Brain pericyte (primary cell): Measurements from ENCODE around the gene ST8SIA1.
"Not testable (repeated sequence)": the region's sequence is repeated elsewhere in the genome, so short reads cannot be mapped to it uniquely, and the experiment has no call there.

ENCODE experiments used
- DNase-seq: peaks from one replicate; pipeline ENCODE4 v3.0.0-alpha.2; 2012; ENCODE audit warnings: low read depth, low spot score

Gene ST8SIA1

DNA sequence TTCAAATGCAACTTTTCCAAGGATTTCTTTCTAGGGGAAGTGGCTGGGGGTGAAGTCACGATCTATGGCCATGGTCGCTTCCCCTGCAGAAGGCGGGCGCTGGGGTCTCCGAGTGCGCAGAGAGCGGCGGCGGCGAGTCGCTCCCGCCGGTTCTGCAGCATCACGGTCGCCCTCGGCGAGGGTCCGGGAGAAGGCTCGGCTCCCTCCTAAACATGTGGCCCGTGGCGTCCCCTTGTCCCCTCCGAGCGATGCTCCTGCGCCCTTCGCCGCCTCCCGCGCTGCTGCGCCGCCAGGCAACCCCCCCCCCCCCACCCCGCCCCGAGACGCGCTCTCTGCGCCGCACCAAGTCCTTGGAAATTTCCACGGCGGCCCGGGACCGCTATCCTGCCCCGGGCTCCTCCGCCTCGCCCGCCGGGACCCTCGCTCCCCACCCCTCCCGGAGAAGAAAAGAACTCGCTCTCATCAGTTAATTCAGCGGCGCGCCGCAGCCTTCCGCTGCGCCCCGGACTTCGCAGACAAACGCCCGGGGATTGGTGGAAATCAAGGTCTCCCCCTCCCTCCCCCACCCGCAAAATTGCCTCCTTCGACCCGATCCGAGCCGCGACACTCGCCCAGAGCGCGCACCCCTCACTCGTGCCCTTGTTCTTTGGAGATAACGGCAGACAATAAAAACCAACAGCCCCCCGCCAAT is at the start of gene ST8SIA1:
ST8SIA1 (minus strand) TSS at position 298 of the 691 bp plus-strand sequence. CDS start 475 bp downstream, outside the sequence.
- DNase-seq: no peak

DNA sequence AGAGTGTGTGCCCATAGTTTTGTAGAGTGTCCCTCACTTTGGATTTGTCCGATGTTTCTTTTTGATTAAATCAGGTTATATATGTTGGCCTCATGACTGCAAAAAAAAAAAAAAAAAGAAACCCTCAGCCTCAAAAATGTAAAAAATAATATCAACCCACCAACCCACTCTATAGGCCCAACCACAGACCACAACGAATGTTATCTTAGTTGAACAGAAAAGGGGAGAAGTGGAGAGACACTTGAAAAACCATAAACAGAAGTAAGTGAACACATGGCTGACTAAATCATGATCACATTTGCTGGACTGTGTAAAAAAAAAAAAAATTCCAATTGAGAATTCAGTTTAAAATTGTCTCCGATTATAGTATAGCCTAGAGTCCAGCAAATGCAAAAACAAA is 45.5 kb upstream of the ST8SIA1 start:
- DNase-seq: no peak

- no peak for DNase-seq
Measured at GRCh38 chr12:22377731-22378496, 43.4 kb upstream of the ST8SIA1 start.

DNA sequence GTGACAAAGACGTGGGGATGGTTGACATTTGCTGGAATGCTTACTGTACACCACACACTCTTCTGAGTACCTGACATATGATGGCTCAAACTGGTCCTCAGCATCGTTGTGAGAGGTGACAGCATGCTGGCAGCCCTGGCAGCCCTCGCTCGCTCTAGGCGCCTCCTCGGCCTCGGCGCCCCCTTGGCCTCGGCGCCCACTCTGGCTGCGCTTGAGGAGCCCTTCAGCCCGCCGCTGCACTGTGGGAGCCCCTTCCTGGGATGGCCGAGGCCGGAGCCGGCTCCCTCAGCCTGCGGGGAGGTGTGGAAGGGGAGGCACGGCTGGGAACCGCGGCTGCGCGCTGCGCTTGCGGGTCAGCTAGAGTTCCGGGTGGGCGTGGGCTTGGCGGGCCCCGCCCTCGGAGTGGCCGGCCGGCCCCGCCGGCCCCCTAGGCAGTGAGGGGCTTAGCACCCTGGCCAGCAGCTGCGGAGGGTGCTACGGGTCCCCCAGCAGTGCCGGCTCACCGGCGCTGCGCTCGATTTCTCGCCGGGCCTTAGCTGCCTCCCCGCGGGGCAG is 42.2 kb upstream of the ST8SIA1 start:
- DNase-seq: not testable (repeated sequence)

- no peak for DNase-seq
Measured at GRCh38 chr12:22374508-22374907, 40.0 kb upstream of the ST8SIA1 start.

DNA sequence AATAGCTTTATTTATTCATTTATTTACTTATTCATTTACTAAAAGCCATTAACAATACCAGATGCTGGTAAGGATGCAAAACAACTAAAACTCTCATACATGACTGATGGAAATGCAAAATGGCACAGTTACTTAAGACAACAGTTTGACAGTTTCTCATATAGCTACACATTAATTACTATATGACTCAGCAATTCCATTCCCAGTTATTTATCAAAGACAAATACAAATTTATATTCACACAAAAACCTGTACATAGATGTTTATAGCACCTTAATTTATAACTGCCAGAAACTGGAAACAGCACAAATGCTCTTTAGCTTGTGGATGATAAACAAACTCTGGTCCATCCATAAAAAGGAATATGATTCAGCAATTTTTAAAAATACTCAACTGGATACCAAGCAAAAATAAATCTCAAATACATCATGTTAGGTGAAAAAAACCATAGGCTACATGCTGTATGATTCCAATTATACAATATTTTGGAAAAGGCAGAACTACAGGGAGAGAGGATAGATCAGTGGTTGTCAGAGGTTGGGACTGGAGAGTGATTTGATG is 37.9 kb upstream of the ST8SIA1 start:
- no peak for DNase-seq

- no peak for DNase-seq
Measured at GRCh38 chr12:22366181-22366580, 31.7 kb upstream of the ST8SIA1 start.

GRCh38 chr12:22361785-22362184 is 27.3 kb upstream of the ST8SIA1 start:
- no peak for DNase-seq

DNA sequence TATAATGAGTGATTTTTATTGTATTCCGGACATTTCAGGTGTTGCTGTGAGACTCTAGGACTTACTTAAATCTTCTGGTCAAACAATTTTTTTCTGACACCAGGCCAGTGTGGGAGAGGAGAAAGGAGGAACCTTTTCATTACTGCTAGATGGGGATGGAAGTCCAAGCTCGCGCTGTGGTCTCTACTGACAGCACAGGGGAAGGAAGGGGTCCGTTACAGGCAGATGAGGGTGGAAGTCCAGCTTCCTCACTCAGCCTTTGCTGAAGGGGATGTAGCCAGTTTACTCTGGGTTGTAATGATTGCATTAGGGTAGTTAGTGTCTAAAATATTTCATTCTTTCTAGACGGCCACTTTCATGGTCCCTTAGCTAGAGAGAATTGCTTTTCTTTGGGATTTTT is 26.3 kb upstream of the ST8SIA1 start:
- no peak for DNase-seq

- DNase-seq: no peak
Measured at GRCh38 chr12:22357531-22357930, 23.0 kb upstream of the ST8SIA1 start.

GRCh38 chr12:22356231-22356630 is 21.7 kb upstream of the ST8SIA1 start:
- no peak for DNase-seq

DNA sequence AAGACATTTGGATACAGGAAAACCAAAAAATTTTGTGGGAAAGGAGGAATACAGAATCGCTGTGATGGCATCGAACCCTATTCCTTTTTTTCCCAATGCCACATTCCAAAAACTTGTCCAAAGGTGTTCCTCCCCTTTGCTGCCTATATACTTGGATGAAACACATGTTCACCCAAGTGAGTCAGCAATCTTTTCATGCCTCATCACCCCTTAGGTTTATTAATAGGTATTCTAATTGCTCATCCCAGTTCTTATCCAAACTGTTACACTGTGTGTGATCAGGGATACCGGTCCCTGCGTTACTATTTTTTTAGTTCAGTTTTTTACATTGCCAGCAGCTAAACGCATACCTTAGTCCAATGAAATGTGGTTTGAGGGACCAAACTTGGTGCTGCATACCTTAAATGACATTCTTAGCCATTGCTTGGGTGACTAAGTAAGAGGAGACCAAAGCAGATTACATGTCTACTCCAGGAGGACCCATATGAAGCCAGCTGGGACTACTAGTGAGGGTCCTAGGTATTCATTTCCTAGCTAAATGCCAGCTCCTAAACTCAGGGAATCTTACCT is 20.6 kb upstream of the ST8SIA1 start:
- DNase-seq: no peak

GRCh38 chr12:22353615-22354325 is 19.3 kb upstream of the ST8SIA1 start:
- no peak for DNase-seq

DNA sequence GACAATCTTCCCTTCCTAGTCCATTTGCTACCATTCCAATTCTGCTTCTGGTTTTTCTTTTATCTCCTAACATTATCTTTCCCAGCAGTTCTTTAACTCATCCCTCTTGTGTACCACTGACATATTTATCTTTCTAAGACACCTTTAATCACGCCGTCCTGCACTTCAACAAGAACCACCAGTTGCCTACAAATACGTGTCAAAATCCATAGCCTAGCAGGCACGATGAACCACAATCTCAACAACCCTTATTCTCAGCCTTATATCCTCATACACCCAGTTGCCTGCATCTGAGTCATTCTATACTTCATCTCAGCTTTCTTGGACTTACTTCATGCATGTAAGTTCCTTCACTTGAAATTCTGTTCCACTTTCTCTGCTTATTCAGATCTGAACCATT is 16.4 kb upstream of the ST8SIA1 start:
- DNase-seq: no peak

DNA sequence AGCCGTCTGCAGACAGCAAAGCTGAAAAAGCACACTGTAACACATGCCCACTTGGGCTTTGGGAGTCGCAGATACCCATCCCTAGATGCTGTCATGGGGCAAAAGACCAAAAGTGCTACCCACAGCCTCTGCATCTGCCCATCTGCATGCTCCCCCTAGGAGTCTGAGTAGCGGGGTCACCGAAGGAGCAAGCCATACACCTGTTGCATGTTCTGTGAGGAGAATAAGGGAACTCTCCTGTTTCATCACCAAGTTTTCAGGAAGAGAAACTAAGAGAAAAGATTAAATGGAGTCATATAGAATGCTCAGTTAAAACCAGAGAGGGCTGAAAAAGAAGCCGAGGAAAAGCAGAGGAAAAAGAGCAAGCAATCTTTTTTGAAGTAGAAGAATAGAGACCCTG is 13.7 kb upstream of the ST8SIA1 start:
- no peak for DNase-seq

GRCh38 chr12:22340143-22340542 is 5.6 kb upstream of the ST8SIA1 start:
- no peak for DNase-seq

DNA sequence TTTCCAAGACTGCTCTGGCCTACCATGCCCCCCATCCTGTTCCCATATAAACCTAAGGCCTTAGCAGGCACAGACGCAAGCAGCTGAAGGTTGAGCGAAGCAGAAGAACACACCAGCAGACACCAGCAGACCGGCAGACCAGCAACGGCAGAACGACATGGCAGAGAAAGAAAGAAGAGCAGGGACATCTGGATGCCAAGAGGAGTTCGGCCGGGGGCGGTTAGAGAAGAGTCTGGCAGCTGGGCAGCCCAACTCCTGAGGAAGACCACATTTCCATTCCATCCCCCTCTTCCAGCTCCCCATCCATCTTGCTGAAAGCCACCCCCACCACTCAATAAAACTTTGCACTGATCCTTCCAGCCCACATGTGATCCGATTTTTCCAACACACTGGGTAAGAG is 5.2 kb upstream of the ST8SIA1 start:
- DNase-seq: no peak

DNA sequence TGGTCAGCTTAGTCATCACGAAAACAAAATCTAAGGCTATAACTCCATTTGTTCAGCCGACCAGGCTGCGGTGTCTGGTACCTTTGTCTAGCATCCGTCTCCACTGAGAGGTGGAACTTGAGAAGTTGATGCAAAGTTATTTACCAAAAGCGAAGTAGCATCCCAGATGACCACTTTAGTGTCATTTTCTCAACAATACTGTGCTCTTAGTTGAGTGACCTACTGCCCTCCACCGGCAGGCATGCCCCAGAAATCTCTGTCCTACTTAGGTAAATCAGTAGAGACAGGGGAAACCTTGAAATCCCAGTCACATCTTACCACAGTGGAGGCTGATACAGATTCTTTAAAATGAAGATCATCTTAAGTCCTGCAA is 1.3 kb upstream of the ST8SIA1 start:
- DNase-seq: no peak

DNA sequence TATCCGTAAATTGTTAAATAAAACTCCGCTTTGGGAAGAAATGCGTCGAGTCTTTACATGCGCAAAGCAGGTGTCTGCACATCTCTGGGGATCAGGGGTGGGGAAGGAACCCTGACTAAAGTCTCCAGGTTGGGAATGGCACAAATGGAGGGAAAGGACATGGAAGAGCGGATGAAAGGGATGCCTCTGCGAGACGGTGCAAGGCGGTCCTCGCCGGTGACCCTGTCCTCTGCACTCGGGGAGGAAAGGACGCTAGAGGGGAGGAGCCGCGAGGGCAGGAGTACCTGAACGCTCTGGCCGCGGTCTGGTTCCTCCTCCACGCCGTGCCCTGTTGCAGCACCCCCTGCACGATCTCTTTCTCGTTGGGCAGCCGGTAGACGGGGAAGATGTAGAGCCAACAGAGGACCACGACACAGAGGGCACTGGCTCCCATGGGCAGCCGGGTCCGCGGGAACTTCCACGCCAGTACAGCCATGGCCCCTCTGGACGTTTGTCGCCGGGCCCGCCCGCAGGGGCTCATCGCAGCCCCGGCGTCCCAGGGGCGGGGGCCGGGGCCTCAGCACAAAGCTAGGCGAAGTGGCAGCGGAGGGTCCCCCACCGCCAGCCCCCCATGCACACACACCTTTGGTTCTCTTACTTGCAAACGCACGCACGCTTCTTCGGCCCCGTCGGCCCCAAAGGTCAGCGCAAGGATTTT is 646 bp downstream of the ST8SIA1 start:
- DNase-seq: no peak

DNA sequence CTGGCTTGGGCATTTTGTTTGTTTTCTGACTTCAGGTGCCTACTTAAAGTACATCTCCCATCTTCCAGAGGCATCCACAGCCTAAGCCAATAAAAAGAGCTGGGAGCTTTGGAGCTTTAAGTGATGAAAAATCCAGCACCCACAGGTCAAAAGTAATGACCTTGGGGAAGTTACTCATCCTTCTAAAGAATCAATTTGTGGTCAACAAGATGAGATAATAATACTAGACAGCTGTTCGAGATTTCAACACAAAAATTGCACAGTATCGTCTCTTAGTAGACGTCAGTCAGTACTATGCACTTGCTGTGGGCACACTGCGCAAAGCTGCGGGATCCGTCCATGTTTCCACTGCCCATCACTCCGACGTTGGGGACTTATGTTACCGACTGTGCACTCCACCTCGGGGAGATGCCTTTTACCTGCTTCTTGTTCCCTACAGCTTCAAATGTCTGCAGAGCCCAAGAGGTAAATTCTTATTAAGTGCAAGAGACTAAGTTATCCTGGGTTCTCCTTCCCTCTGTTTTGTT is 1.3 kb downstream of the ST8SIA1 start:
- DNase-seq: no peak

DNA sequence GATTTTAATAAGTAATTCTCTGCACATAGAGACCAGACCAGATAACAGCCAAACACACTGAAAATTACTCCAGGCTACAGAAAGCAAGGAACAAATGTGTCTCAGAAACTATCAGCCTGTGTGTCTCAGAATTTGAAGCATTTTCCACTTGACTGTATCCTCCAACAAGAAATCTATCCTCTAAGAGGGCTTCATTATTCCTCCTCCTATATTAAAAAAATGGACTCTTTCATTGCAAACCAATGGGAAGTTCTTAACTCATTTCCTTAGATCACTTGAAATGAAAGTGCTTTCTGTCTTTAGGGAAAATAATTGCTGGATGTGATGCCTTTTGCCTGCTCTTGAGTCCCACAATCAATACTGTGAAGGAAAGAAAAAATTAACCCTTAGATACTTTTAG is 2.3 kb downstream of the ST8SIA1 start:
- DNase-seq: no peak
